Measurements from ENCODE around the gene PROSER3. TPM values are rescaled to one million over a fixed set of nuclear protein-coding genes. Genes with fewer than 3 reads are reported as not detected.
A peak's percentile ranks its signal among the peaks of the same experiment; 100 is the strongest.

The PROSER3 gene
- total and polyA plus RNA-seq, 2 of the 4 experiments (the other 2 are of a cell fraction) = 5.4 to 21.8 TPM

- Histone ChIP-seq H2BK15ac (ENCODE audit: low read depth, low read length) (no peak overlapping the region), H2BK20ac (ENCODE audit: low read depth, low read length) (no peak overlapping the region), H2AK9ac (replicated peaks; ENCODE audit: low read depth, low read length, poor library complexity) (peak overlapping the region; percentile 85), H4K5ac (ENCODE audit: low read depth, low read length) (no peak overlapping the region), H2AFZ (replicated peaks; ENCODE audit: low read length, poor library complexity) (no peak overlapping the region), H3K14ac (replicated peaks; ENCODE audit: low read depth, low read length) (no peak overlapping the region), H2BK5ac (ENCODE audit: low read depth, low read length, poor library complexity, severe bottlenecking) (no peak overlapping the region), H3K9me1 (ENCODE audit: insufficient read depth, low read length) (0 out of 2 replicates have a peak, but pooled peaks cover 8% of the 10 kb centered on the region), H3K18ac (ENCODE audit: low read depth, low read length) (no peak overlapping the region), H3K27me3 (ENCODE audit: control insufficient read depth, insufficient read depth, low read length) (no peaks in the 10 kb centered on the region), H3K4me1 (ENCODE audit: control insufficient read depth, insufficient read depth, low read length) (peaks cover 15% of the 10 kb centered on the region), H3K36me3 (ENCODE audit: control insufficient read depth, insufficient read depth, low read length) (peaks cover 29% of the 10 kb centered on the region; the same call in 1 of the 2 replicates), H4K20me1 (ENCODE audit: insufficient read depth, low read length) (peaks cover 6% of the 10 kb centered on the region; the same call in 1 of the 2 replicates), H3K23ac (ENCODE audit: low read depth, low read length) (no peak overlapping the region), H3K79me1 (ENCODE audit: low read depth in 1 of 2, low read length in 2 of 2) (peaks cover 13 to 69% of the 10 kb centered on the region in 2 experiments; a peak in 3 of 4 replicates), H4K8ac (ENCODE audit: low read depth in 2 of 2, low read length in 2 of 2) (no peak overlapping the region), H4K91ac (ENCODE audit: insufficient read depth, low read depth, low read length) (no peak overlapping the region), H3K27ac (ENCODE audit: insufficient read depth, low read length) (no peak overlapping the region), H3K56ac (ENCODE audit: extremely low read depth, insufficient read depth, low read length) (no peak overlapping the region), H3K4me2 (ENCODE audit: low read depth, low read length) (no peak overlapping the region), H2AK5ac (ENCODE audit: low read depth, low read length) (no peak overlapping the region), H3K9ac (ENCODE audit: low read depth, low read length) (no peak overlapping the region), H3K4me3 (ENCODE audit: insufficient read depth, low read depth, low read length) (no peak overlapping the region), H3K9me3 (ENCODE audit: control insufficient read depth, insufficient read depth, low read length) (no peaks in the 10 kb centered on the region), H3K4ac (ENCODE audit: low read depth, low read length) (no peak overlapping the region), H2BK120ac (ENCODE audit: low read depth, low read length) (no peak overlapping the region)
- dilution Hi-C loops (cut with HindIII; ENCODE audit: low sequenced_read_pairs, unreplicated experiment) = no loop called here
- DNase-seq (no peak), ATAC-seq (ENCODE audit: low read depth) (no peak)
- 84% methylated on average over 3 of the region's 14 CpGs; no CpG with 5 or more reads in 1 of the 2 experiments for WGBS, 2 experiments (ENCODE audit: extremely low coverage in 2 of 2, insufficient read length in 1 of 2)
- in situ Hi-C loops (cut with MboI; ENCODE audit: low sequenced_read_pairs) = no loop called here
- ChIA-PET CTCF (interaction anchor here (0.6 kb wide), 1 partner anchor 243 kb away, joined by 4 read pairs; no protein-coding TSS in a partner anchor), POLR2A (ENCODE audit: unreplicated experiment) (interaction anchor here (0.6 kb wide), 1 partner anchor 111 kb away, joined by 3 read pairs; no protein-coding TSS in a partner anchor)
- no TSS peak for BruUV-seq (replicated peaks)
- intact Hi-C loops (cut with micrococcal nuclease) = no loop called here
- no peak for TF ChIP-seq CTCF (conservative IDR thresholded peaks at IDR 0.05; ENCODE audit: low read depth, low read length)
- no peak for TF ChIP-seq NFE2L2 (IDR thresholded peaks at IDR 0.05; ENCODE audit: low read depth, low read length)
- no peak for TF ChIP-seq CHD1 (IDR thresholded peaks at IDR 0.05; ENCODE audit: low read depth, low read length)
- no peak for TF ChIP-seq POLR2A (IDR thresholded peaks at IDR 0.05; ENCODE audit: low read depth, low read length)
- no peak for TF ChIP-seq FOS (IDR thresholded peaks at IDR 0.05; ENCODE audit: low read depth, low read length)
- no peak for TF ChIP-seq RFX5 (IDR thresholded peaks at IDR 0.05; ENCODE audit: low read depth, low read length)
- TF ChIP-seq CEBPB (IDR thresholded peaks at IDR 0.05; ENCODE audit: low read depth, low read length) = no peak
- no peak for TF ChIP-seq RCOR1 (IDR thresholded peaks at IDR 0.05; ENCODE audit: insufficient replicate concordance, low read length)
- no peak for TF ChIP-seq MAZ (IDR thresholded peaks at IDR 0.05; ENCODE audit: borderline replicate concordance, low read depth, low read length)
- no peak for TF ChIP-seq MAFK (IDR thresholded peaks at IDR 0.05; ENCODE audit: low read depth, low read length)
- no peak for TF ChIP-seq RAD21 (IDR thresholded peaks at IDR 0.05; ENCODE audit: low read length)
- no peak for TF ChIP-seq BHLHE40 (IDR thresholded peaks at IDR 0.05; ENCODE audit: low read depth, low read length)
- TF ChIP-seq MXI1 (IDR thresholded peaks at IDR 0.05; ENCODE audit: borderline replicate concordance, low read depth, low read length) = no peak
- no peak for TF ChIP-seq SMC3 (IDR thresholded peaks at IDR 0.05; ENCODE audit: low read depth, low read length)
- TF ChIP-seq USF2 (IDR thresholded peaks at IDR 0.05; ENCODE audit: low read depth, low read length) = no peak
Measured at GRCh38 chr19:35751839-35752745, 5.9 kb upstream of the PROSER3 start.

All from IMR-90 (cell line).